Prostate gland (tissue), 2 donors: ENCODE data around the gene GTPBP3. TPM values are rescaled to one million over a fixed set of nuclear protein-coding genes. Genes with fewer than 3 reads are reported as not detected.

ENCODE experiments used
- DNase-seq: peaks from one replicate; pipeline ENCODE4 v3.0.0-alpha.2; 2019; ENCODE audit warnings: low spot score
- H3K27ac ChIP-seq, 2 donors: fragments of 200-600 bp; sonication (generic); 2 replicates each; pipeline ENCODE4 v1.5.1; 2017 to 2019
- H3K27me3 ChIP-seq: fragments of 200-600 bp; sonication (generic); replicated peaks from 2 replicates; pipeline ENCODE4 v1.5.1; 2019; ENCODE audit not compliant: insufficient read depth
- H3K36me3 ChIP-seq, 2 donors: fragments of 200-600 bp; sonication (generic); 1 replicate in 1 of 2; 2 replicates in 1 of 2; pipeline versions ENCODE4 v1.5.1 to v1.8.1; 2017 to 2019
- H3K4me1 ChIP-seq: fragments of 200-600 bp; sonication (generic); replicated peaks from 2 replicates; pipeline ENCODE4 v1.5.1; 2019
- H3K4me3 ChIP-seq, 2 donors: fragments of 200-600 bp; sonication (generic); 2 replicates each; pipeline ENCODE4 v1.5.1; 2017 to 2019
- H3K9me3 ChIP-seq: fragments of 200-600 bp; sonication (generic); 2 replicates; pipeline ENCODE4 v1.5.1; 2017
- CTCF ChIP-seq, 4 experiments: fragments of 200-600 bp in 2 of 4; fragments of 450-650 bp in 2 of 4; sonication (generic) in 2 of 4; IDR thresholded peaks; 1 replicate in 3 of 4; 2 replicates in 1 of 4; pipeline ENCODE4 v1.5.1; 2016 to 2019; ENCODE audit warnings: antibody characterized with exemption in 4 of 4, mild to moderate bottlenecking in 2 of 4, moderate library complexity in 2 of 4
- POLR2A ChIP-seq: fragments of 450-650 bp; IDR thresholded peaks from one replicate; pipeline ENCODE4 v1.6.1; 2016; ENCODE audit warnings: antibody characterized with exemption, mild to moderate bottlenecking
- POLR2AphosphoS5 ChIP-seq: sonication (generic); formaldehyde crosslinking; IDR thresholded peaks from one replicate; pipeline ENCODE4 v1.6.1; 2017; ENCODE audit warnings: antibody characterized with exemption
- WGBS: methylation state at CpG from one replicate; pipeline ENCODE4 v1.1.5; 2018; 5-methylcytosine and 5-hydroxymethylcytosine counted together
- intact Hi-C: fragments of 100-400 bp; cut with DNase I; formaldehyde crosslinking; loops from one replicate; pipeline ENCODE4 v1.14.2; 2022
- total RNA-seq, 2 donors: library from RNA; depleted of rRNA; stranded (reverse); fragments of >200 nt; gene quantifications; one replicate each; pipeline ENCODE4 v1.1.0, GENCODE V29; 2016

The GTPBP3 gene
- total RNA-seq, 2 donors from 2014 or later: 42.4 to 67.0 TPM

GRCh38 chr19:17325133-17325532 is 12.2 kb upstream of the GTPBP3 start:
- TF ChIP-seq POLR2A: no peak
- no peak for TF ChIP-seq CTCF (IDR thresholded peaks at IDR 0.05)
- TF ChIP-seq POLR2AphosphoS5: no peak
- Histone ChIP-seq H3K4me1 (peaks cover 9% of the 10 kb centered on the region), H3K9me3 (no peaks in the 10 kb centered on the region), H3K27ac (no peak overlapping the region), H3K36me3 (peaks cover 0 to 5% of the 10 kb centered on the region in 2 donors), H3K4me3 (no peak overlapping the region), H3K27me3 (no peaks in the 10 kb centered on the region)
- intact Hi-C loops: no loop called here
- no peak for DNase-seq
- 95% methylated on average over 18 of the region's 20 CpGs for WGBS

- peaks cover 9% of the 10 kb centered on the region for H3K4me1 ChIP-seq
- peak; percentile 67 for DNase-seq
- TF ChIP-seq POLR2AphosphoS5 (peak; percentile 58), CTCF (IDR thresholded peaks at IDR 0.05) (no peak)
- no peak overlapping the region for H3K4me3 ChIP-seq
- no peaks in the 10 kb centered on the region for H3K36me3 ChIP-seq
- no peaks in the 10 kb centered on the region for H3K27me3 ChIP-seq
- 40% methylated on average over 17 of the region's 17 CpGs for WGBS
- intact Hi-C loops: no loop called here
- no peaks in the 10 kb centered on the region for H3K9me3 ChIP-seq
- H3K27ac ChIP-seq: peak overlapping the region; percentile 16 to 20
Observed at GRCh38 chr19:17325881-17326594, 11.3 kb upstream of the GTPBP3 start.

- H3K27me3 ChIP-seq: no peaks in the 10 kb centered on the region
- no peak overlapping the region for H3K4me3 ChIP-seq
- TF ChIP-seq POLR2A (no peak), POLR2AphosphoS5 (no peak), CTCF (IDR thresholded peaks at IDR 0.05) (no peak)
- no peak for DNase-seq
- intact Hi-C loops: no loop called here
- WGBS: 73% methylated on average over 11 of the region's 11 CpGs
- peaks cover 9% of the 10 kb centered on the region for H3K4me1 ChIP-seq
- no peak overlapping the region for H3K27ac ChIP-seq
- H3K36me3 ChIP-seq: no peaks in the 10 kb centered on the region
- no peaks in the 10 kb centered on the region for H3K9me3 ChIP-seq
Observed at GRCh38 chr19:17326595-17326966, 10.8 kb upstream of the GTPBP3 start.

- Histone ChIP-seq H3K9me3 (no peaks in the 10 kb centered on the region), H3K4me3 (no peak overlapping the region), H3K27me3 (no peaks in the 10 kb centered on the region), H3K4me1 (peaks cover 9% of the 10 kb centered on the region), H3K27ac (peak overlapping the region; percentile 81 to 91), H3K36me3 (no peaks in the 10 kb centered on the region)
- 90% methylated on average over 15 of the region's 27 CpGs for WGBS
- DNase-seq: no peak
- intact Hi-C loops: no loop called here
- TF ChIP-seq POLR2A: no peak
- no peak for TF ChIP-seq CTCF (IDR thresholded peaks at IDR 0.05)
- TF ChIP-seq POLR2AphosphoS5: no peak
Observed at GRCh38 chr19:17327068-17327653, 10.2 kb upstream of the GTPBP3 start.
